HG02884 (cell line): ENCODE measurements around the gene SMYD1.
"Not testable (repeated sequence)": the region's sequence is repeated elsewhere in the genome, so short reads cannot be mapped to it uniquely, and the experiment has no call there.

Source experiments
- ATAC-seq: cut with Tn5 transposase; IDR thresholded peaks from one replicate; pipeline ENCODE4 v1.9.1; 2021; ENCODE audit warnings: mild to moderate bottlenecking, moderate library complexity; ENCODE audit not compliant: unreplicated experiment

SMYD1 gene

GRCh38 chr2:88067598-88067997, at the start of gene SMYD1:
SMYD1 (plus strand) TSS chr2:88067825; CDS start chr2:88067865, 40 bp downstream.
- no peak for ATAC-seq

- not testable (repeated sequence) for ATAC-seq
Observed at GRCh38 chr2:88018077-88018805, 49.4 kb upstream of the SMYD1 start.

DNA sequence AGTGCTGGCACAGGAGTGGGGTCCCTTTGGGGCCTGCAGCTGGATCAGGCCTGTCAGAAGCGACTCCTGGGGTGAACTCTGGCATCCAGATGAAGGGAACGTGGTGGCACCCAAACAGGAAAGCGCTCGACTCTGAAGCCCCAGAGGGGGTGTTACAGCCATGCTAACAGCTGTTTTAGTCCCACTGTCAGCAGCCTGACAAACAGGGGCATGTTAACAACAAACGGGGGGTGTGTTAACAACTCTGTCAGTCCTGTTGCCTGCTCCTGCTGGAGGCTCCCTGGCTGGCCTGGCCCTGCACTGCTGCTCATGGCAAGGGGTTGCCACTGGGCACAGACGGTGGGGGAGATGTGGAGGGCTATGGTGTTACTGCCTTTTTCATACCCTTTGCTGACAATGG, 48.7 kb upstream of the SMYD1 start:
- ATAC-seq, result no peak

- no peak for ATAC-seq
Observed at GRCh38 chr2:88019985-88020384, 47.6 kb upstream of the SMYD1 start.

DNA sequence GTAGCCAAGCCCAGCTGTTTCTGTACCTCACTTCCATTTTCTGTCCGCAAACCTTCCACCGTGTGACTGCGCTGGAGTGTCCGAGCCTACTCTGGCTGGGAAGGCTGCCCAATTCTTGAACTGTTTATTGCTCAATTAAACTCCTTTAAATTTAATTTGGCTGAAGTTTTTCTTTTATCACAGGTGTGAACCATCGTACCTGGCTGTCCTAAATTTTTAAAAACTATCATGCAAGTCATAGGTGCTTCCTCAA, 45.0 kb upstream of the SMYD1 start:
- no peak for ATAC-seq

DNA sequence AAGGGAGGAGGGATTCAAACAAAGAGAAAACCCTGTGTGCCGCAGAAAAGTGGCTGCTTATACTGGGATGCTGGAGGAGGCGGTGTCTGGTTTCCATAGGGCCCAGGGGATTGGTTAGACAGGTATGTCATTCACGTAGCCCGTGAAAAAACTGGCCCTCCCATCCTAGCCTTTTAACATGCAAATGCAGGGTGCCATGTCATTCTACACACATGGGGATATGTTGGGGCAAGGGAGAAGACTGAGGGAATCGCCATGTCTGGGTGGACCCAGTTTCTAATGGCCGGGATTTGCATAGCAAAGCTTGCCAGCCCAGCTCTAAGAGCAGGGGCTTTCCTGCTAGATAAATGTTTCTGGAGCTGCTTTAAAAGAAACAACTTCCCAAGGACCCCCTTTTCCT, 43.1 kb upstream of the SMYD1 start:
- ATAC-seq, result no peak

DNA sequence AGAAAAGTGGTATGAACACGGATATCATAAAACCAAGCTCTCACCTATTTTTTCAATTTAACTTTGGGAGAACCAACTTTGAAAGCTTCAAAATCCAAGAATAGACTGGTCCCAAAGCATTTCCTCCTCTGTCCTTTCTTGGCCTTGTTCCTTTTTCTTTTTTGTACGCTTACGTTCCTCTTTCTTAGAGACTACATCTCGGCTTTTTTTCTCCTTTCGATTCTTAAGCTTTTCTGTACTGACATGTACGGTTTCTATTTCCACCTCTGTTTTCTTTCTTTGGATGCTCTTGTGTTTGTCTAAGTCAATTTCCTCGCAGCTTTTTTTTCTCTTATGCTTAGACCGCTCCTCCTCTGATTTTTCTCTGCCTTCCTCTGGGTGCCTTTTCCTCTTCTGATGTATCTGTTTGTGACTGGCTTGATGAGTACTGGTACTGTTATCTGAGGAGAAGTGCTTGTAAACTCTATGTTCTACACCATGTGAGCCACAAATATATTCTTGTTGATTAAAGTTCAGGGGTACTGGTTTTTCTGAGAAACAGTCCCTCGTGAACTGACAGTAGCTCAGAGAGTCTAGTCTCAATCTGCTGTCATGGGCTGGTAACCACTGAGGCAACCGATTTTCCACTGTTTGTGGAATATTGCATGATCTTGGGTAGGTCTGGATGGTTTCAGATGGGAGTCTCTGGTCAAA, 39.8 kb upstream of the SMYD1 start:
- peak; percentile 64 for ATAC-seq

- no peak for ATAC-seq
Observed at GRCh38 chr2:88028931-88029330, 38.7 kb upstream of the SMYD1 start.

- no peak for ATAC-seq
Observed at GRCh38 chr2:88032070-88032702, 35.4 kb upstream of the SMYD1 start.

GRCh38 chr2:88036182-88036581, 31.4 kb upstream of the SMYD1 start:
- no peak for ATAC-seq

DNA sequence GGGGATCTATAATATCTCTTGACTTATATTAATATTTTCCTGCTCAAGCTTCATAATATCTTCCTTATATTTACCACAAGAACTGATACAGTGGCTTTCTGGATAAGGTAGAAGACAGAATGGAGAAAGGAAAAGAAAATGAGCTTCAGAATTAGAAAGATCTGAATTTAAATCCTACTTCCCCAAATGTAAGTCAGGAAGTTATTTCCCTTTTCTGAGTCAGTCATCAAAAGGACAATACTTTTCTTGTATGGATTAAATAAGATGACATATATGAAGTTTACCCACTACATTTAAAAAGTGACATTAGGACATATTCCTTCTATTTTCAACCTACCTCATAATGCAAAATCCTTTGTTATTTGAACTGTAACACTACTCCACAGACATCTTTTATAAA, 31.0 kb upstream of the SMYD1 start:
- ATAC-seq, result no peak

DNA sequence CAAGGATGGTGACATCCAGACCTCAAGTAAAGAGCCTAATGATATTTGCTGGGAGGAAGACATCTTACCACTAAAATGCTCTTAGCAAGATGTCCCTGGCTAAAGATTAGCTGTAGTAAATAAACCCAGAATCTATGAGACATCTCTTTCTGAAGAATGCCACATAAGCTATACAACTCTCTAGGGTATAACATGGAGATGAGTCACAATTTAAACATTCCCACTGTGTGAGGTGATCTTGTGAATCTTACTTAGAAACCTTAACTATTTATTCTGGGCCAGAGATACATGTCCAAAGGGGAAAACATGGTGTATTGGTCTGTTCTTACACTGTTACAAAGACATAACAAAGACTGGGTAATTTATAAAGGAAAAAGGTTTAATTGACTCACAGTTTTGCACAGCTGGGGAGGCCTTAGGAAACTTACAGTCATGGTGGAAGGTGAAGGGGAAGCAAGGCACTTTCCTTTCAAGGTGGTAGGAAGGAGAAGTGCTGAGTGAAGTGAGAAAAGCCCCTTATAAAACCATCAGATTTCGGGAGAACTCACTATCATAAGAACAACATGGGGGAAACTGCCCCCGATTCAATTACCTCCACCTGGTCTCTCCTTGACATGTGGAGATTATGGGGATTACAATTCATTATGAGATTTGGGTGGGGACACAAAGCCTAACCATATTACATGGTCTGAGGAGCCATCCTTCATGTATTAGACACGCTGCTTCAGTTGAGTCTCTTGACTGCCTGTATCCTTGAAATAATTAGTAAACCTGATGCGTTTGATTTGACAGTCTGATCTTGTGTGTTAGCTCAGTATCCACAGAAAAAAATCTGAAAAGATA, 29.1 kb upstream of the SMYD1 start:
- ATAC-seq, result no peak

- no peak for ATAC-seq
Observed at GRCh38 chr2:88042476-88042875, 25.1 kb upstream of the SMYD1 start.

DNA sequence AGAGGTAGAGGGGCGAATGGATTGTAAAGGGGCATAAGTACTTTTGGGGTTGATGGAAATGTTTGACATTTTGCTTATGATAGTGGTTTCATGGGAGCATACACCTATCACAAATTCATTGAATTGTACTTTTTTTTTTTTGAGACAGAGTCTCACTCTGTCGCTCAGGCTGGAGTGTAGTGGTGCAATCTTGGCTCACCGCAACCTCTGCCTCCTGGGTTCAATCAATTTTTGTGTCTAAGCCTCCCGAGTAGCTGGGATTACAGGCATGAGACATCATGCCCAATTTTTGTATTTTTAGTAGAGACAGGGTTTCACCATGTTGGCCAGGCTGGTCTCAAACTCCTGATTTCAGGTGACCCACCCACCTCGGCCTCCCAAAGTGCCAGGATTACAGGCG, 22.1 kb upstream of the SMYD1 start:
- not testable (repeated sequence) for ATAC-seq

DNA sequence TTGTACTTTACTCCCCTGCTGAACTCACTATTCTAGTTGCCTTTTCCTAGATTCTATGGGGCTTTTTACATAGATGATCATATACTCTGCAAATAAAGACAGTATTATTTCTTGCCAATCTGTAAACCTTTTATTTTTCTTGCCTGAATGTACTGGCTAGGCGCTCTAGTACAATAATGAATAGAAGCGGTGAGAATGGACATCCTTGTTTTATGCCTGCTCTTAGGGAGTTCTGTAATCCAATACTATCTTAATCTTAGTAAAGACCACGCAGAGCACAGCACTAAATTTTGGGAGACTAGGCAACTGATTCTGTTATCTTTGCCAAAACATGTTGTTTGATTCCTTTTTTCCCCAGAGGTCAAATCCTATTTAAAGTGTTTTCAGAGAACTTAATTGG, 19.1 kb upstream of the SMYD1 start:
- ATAC-seq, result no peak

- no peak for ATAC-seq
Observed at GRCh38 chr2:88049622-88050021, 18.0 kb upstream of the SMYD1 start.

DNA sequence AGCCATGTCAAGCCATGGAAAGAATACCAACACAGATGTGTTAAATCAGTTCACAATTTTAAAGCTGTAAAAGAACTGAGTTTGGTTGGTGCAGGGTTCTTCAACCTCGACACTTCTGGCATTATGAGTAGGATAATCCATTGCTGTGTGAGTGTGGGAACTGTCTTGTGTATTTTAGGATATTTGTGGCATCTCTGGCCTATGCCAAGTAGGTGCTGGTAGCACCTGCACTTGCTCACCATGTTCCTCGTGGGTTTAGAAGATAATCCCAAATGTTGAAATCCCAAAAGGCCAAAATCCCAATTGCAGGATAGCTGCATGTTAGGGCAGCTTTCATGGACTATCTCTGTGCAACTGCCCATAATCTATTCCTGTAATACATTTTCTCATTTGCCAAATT, 15.8 kb upstream of the SMYD1 start:
- no peak for ATAC-seq

DNA sequence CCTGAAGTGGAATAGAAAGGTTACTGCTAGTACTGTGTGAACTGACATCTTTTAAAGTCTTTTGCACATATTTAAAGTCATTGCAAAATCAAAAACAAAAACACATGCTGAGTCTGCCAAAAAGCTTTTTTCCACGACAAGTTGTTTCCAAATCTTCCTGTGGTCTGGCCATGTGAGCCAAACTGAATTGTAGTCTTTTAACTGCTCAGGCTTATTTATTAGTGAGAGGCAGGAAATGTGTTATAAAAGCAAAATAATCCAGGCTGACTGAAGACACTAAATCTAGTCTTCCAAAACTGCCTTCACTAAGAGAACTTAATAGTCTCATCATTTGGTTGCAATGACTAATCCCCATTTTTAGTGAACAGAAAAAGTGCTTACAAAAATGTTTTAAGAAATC, 14.3 kb upstream of the SMYD1 start:
- ATAC-seq, result no peak

DNA sequence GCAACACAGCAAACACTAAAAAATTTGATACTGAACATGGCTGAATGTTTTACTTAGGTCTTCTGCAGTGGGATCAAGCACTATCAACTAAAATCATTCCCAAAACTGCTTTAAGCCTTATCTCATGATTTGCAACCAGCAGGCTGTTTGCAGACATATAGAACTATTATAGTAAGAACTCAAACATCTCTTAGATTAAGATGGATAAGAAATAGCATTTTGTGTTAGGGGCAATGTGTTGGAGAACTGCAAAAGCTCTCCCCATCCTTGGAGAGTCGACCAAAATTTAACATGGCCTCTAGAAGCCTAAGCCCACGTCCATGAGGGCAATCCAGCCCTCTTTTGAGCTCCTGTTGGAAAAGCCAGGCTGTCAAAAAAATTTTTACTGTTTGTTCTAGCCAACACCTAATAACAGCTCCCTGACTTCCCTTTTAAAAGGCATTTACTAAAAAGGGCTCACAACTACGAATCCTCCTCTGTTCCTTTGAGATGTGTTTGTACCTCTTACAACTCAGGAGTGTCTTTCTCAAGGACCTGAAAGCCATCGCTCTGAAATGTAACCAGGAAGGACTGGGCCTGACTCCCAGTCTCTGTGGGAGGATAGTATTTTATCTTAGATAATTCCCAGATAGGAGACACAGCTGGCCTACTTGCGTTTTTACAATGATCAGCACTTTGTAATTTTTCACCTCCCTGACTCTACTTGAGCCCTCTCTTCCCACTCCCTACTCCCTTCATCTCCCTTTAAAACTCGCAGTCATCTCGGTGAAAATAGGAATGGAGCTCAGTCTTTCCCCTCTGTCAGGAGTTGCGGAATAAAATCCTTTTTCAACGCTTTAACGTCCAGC, 13.5 kb upstream of the SMYD1 start:
- no peak for ATAC-seq

- no peak for ATAC-seq
Observed at GRCh38 chr2:88054782-88055370, 12.7 kb upstream of the SMYD1 start.
